NCI-H128 (cell line): Measurements from ENCODE around the gene KICS2.
A peak's percentile ranks its signal among the peaks of the same experiment; 100 is the strongest.

ENCODE experiments used
- DNase-seq: peaks from one replicate; lab custom pipeline; 2025; ENCODE audit not compliant: unreplicated experiment; lab: John Stamatoyannopoulos, UW

KICS2 gene

GRCh38 chr12:64222009-64222765 lies at the start of gene KICS2:
Gene KICS2 (minus strand): TSS chr12:64222296. CDS start chr12:64222237, 59 bp downstream.
- DNase-seq, result peak; percentile 82

GRCh38 chr12:64270411-64270810 lies 48.3 kb upstream of the KICS2 start:
- DNase-seq, result no peak

- peak; percentile 83 for DNase-seq
These were observed 47.1 kb upstream of the KICS2 start for GRCh38 chr12:64269161-64269560.

- DNase-seq, result no peak
These were observed 46.3 kb upstream of the KICS2 start for GRCh38 chr12:64268409-64268808.

- DNase-seq, result no peak
These were observed 43.7 kb upstream of the KICS2 start for GRCh38 chr12:64265839-64266238.

- DNase-seq, result no peak
These were observed 39.7 kb upstream of the KICS2 start for GRCh38 chr12:64261813-64262212.

GRCh38 chr12:64258576-64258975 lies 36.5 kb upstream of the KICS2 start:
- no peak for DNase-seq

GRCh38 chr12:64256166-64256800 lies 34.2 kb upstream of the KICS2 start:
- DNase-seq, result peak; percentile 29

GRCh38 chr12:64255249-64255648 lies 33.2 kb upstream of the KICS2 start:
- DNase-seq, result no peak

- DNase-seq, result no peak
These were observed 31.3 kb upstream of the KICS2 start for GRCh38 chr12:64253356-64253755.

- DNase-seq, result no peak
These were observed 30.6 kb upstream of the KICS2 start for GRCh38 chr12:64252681-64253080.

GRCh38 chr12:64243809-64244208 lies 21.7 kb upstream of the KICS2 start:
- no peak for DNase-seq

- no peak for DNase-seq
These were observed 18.7 kb upstream of the KICS2 start for GRCh38 chr12:64240781-64241180.

GRCh38 chr12:64237382-64237781 lies 15.3 kb upstream of the KICS2 start:
- no peak for DNase-seq

GRCh38 chr12:64236549-64236948 lies 14.5 kb upstream of the KICS2 start:
- DNase-seq, result no peak

GRCh38 chr12:64232196-64232595 lies 10.1 kb upstream of the KICS2 start:
- DNase-seq, result no peak

GRCh38 chr12:64229796-64230195 lies 7.7 kb upstream of the KICS2 start:
- no peak for DNase-seq

GRCh38 chr12:64229240-64229639 lies 7.1 kb upstream of the KICS2 start:
- DNase-seq, result no peak

- no peak for DNase-seq
These were observed 3.5 kb upstream of the KICS2 start for GRCh38 chr12:64225626-64226025.

GRCh38 chr12:64221651-64222008 lies 466 bp downstream of the KICS2 start:
- DNase-seq, result peak; percentile 55

GRCh38 chr12:64220046-64220445 lies 2.0 kb downstream of the KICS2 start:
- no peak for DNase-seq

GRCh38 chr12:64219145-64219544 lies 3.0 kb downstream of the KICS2 start:
- no peak for DNase-seq

- no peak for DNase-seq
These were observed 3.5 kb downstream of the KICS2 start for GRCh38 chr12:64218597-64218996.
